PFSK-1 (cell line): ENCODE data around the gene DALRD3.

Experiments
- FOXP2 ChIP-seq: optimal IDR thresholded peaks from 2 replicates; pipeline ENCODE3; 2011; ENCODE audit warnings: borderline replicate concordance, control low read depth, inconsistent platforms; ENCODE audit not compliant: insufficient read depth; ENCODE audit errors: extremely low read length, extremely low read depth
- POLR2AphosphoS5 ChIP-seq: IDR thresholded peaks from 2 replicates; pipeline ENCODE4 v1.6.1; 2012; ENCODE audit warnings: low read depth, mild to moderate bottlenecking, control low read depth, low read length, moderate library complexity
- REST ChIP-seq, 2 experiments: IDR thresholded peaks; 2 replicates each; pipeline versions ENCODE4 v1.6.1 to v1.8.0; 2011 to 2012; ENCODE audit warnings: low read depth in 2 of 2, low read length in 2 of 2, control low read depth in 1 of 2, inconsistent platforms in 1 of 2, mild to moderate bottlenecking in 1 of 2, moderate library complexity in 1 of 2; ENCODE audit not compliant: insufficient read depth in 1 of 2
- SIN3A ChIP-seq: IDR thresholded peaks from 2 replicates; pipeline ENCODE4 v1.6.1; 2012; ENCODE audit warnings: mild to moderate bottlenecking, low read length, moderate library complexity, borderline replicate concordance; ENCODE audit not compliant: insufficient read depth
- TAF1 ChIP-seq: IDR thresholded peaks from 2 replicates; pipeline ENCODE4 v1.6.1; 2012; ENCODE audit warnings: low read length, control low read depth, borderline replicate concordance; ENCODE audit not compliant: insufficient read depth

DALRD3 gene

GRCh38 chr3:48979451-48979850 is 38.9 kb downstream of the DALRD3 start:
- TF ChIP-seq FOXP2 (no peak), POLR2AphosphoS5 (no peak), SIN3A (no peak), REST (IDR thresholded peaks at IDR 0.05; ENCODE audit: insufficient read depth in 1 of 2, low read depth in 2 of 2, low read length in 2 of 2) (no peak), TAF1 (no peak)

GRCh38 chr3:48974076-48974864 is 44.1 kb downstream of the DALRD3 start:
- no peak for TF ChIP-seq REST (IDR thresholded peaks at IDR 0.05; ENCODE audit: insufficient read depth in 1 of 2, low read depth in 2 of 2, low read length in 2 of 2)
- no peak for TF ChIP-seq SIN3A
- no peak for TF ChIP-seq POLR2AphosphoS5
- no peak for TF ChIP-seq FOXP2
- no peak for TF ChIP-seq TAF1

GRCh38 chr3:48970586-48970985 is 47.8 kb downstream of the DALRD3 start:
- TF ChIP-seq FOXP2 (no peak), POLR2AphosphoS5 (no peak), TAF1 (no peak), REST (IDR thresholded peaks at IDR 0.05; ENCODE audit: insufficient read depth in 1 of 2, low read depth in 2 of 2, low read length in 2 of 2) (no peak), SIN3A (no peak)

- TF ChIP-seq POLR2AphosphoS5 (no peak), SIN3A (no peak), REST (IDR thresholded peaks at IDR 0.05; ENCODE audit: insufficient read depth in 1 of 2, low read depth in 2 of 2, low read length in 2 of 2) (no peak), FOXP2 (no peak), TAF1 (no peak)
Observed at GRCh38 chr3:48966876-48967361, 51.5 kb downstream of the DALRD3 start.
